Measurements from ENCODE around the gene TMA7.

DNA sequence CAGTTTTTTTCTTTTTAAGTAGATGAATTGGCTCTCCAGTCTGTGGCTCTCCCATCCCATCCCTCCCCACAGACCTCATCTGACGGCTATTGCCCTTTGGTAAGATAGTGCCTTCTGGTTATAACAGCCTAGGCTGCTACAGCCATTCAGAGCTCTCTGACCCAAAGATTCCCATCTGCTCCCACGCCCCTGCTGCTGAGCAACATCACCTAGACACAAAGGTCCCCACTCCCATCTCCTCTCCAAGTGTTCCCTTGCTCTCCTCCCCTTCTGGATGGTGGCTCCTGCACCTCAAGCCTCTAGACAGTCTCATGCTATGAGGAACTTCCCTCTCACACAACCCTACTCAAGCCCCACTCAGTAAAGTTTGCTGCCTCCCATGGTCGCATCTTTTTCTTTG is 44.3 kb upstream of the TMA7 start:
- TF ChIP-seq POLR2A (IDR thresholded peaks at IDR 0.05) (no peak), POLR2AphosphoS5 (IDR thresholded peaks at IDR 0.05) (no peak)
- TF ChIP-seq, protein P1, sequence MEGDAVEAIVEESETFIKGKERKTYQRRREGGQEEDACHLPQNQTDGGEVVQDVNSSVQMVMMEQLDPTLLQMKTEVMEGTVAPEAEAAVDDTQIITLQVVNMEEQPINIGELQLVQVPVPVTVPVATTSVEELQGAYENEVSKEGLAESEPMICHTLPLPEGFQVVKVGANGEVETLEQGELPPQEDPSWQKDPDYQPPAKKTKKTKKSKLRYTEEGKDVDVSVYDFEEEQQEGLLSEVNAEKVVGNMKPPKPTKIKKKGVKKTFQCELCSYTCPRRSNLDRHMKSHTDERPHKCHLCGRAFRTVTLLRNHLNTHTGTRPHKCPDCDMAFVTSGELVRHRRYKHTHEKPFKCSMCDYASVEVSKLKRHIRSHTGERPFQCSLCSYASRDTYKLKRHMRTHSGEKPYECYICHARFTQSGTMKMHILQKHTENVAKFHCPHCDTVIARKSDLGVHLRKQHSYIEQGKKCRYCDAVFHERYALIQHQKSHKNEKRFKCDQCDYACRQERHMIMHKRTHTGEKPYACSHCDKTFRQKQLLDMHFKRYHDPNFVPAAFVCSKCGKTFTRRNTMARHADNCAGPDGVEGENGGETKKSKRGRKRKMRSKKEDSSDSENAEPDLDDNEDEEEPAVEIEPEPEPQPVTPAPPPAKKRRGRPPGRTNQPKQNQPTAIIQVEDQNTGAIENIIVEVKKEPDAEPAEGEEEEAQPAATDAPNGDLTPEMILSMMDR (IDR thresholded peaks at IDR 0.05) = no peak

Measured in breast epithelium (tissue), 3 donors.